Activated CD4-positive, alpha-beta T cell treated with anti-CD3 and anti-CD28 coated beads, Interleukin-2, Interleukin-4, amounts not matched to agents 100 ng/mL and 50 ng/mL, durations not matched to agents 16 hours and 8 hours (primary cell): Measurements from ENCODE around the gene MS4A6A.
A peak's percentile ranks its signal among the peaks of the same experiment; 100 is the strongest.
"Not testable (repeated sequence)": the region's sequence is repeated elsewhere in the genome, so short reads cannot be mapped to it uniquely, and the experiment has no call there.

ENCODE experiments used
- DNase-seq: peaks from one replicate; pipeline ENCODE4 v3.0.0-alpha.2; 2020; ENCODE audit warnings: low spot score

The MS4A6A gene, protein sequence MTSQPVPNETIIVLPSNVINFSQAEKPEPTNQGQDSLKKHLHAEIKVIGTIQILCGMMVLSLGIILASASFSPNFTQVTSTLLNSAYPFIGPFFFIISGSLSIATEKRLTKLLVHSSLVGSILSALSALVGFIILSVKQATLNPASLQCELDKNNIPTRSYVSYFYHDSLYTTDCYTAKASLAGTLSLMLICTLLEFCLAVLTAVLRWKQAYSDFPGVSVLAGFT

GRCh38 chr11:60182541-60183330 lies at the start of gene MS4A6A:
Gene MS4A6A, minus strand, starts transcription at chr11:60183083. Its CDS starts 1,356 bp downstream, at chr11:60181727.
- no peak for DNase-seq

GRCh38 chr11:60230681-60231080 lies 47.8 kb upstream of the MS4A6A start:
- DNase-seq, result no peak

DNA sequence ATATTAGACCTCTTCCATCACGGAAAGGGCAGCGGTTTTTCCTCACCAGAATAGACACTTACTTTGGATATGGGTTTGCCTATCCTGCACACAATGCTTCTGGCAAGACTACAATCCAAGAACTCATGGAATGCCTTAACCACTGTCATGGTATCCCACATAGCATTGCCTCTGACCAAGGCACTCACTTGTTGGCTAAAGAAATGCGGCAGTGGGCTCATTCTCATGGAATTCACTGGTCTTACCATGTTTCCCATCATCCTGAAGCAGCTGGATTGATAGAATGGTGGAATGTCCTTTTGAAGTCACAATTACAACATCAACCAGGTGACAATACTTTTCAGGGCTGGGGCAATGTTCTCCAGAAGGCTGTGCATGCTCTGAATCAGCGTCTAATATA lies 39.3 kb upstream of the MS4A6A start:
- DNase-seq, result no peak

GRCh38 chr11:60221692-60222091 lies 38.8 kb upstream of the MS4A6A start:
- DNase-seq, result no peak

- no peak for DNase-seq
Measured at GRCh38 chr11:60221181-60221580, 38.3 kb upstream of the MS4A6A start.

GRCh38 chr11:60214386-60214785 lies 31.5 kb upstream of the MS4A6A start:
- DNase-seq, result no peak

DNA sequence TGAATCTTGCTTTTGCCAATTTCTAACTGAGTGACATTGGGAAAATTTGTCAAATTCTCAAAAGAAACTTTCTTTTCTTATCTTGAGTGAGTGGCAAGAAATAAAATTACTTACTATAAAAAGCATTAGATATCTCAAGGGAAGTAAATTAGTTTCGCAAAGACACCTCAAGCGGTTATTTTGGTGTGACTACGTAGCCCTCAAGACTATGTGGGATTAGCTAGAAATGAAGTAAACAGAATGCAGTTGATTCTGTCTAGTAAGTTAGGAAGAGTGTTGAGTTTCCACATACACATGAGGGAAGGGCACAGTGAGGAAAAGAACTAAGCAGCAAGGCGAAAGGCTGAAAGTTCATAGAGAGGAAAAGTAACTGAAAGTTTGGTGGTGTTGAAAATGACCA lies 28.3 kb upstream of the MS4A6A start:
- DNase-seq, result no peak

DNA sequence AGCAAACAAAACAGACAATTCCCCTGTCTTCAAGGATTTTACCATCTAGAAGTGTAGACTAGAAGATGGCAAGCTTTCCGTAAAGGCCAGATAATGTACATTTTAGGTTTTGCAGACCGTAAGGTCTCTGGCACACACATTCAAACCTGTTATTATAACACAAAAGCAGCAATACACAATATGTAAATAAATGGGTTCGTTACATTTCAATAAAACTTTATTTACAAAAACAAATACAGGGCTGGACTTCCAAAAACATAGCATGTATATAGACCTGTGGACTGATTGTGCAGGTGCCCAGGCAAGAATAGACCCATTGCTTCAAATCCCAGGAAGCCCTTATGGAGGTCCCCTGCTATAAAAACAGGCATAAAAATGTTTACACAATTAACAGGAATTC lies 27.1 kb upstream of the MS4A6A start:
- DNase-seq, result no peak

DNA sequence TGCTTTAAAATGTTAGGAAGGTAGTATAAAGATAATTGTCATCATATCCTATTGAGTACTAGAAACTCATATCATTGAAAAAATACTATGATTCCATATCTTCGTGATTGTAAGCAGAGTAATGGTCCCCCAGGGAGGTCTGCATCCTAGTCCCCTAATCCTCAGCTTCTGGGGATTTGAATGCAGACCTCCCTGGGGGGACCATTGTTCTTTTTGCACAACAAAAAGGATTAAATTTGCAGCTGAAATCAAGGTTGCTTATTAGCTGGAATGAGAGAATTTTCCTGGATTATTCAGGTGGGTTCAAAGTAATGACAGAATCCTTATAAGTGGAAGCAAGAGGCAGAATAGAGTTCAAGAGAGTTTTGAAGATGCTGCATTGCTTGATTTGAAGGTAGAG lies 26.1 kb upstream of the MS4A6A start:
- DNase-seq, result no peak

DNA sequence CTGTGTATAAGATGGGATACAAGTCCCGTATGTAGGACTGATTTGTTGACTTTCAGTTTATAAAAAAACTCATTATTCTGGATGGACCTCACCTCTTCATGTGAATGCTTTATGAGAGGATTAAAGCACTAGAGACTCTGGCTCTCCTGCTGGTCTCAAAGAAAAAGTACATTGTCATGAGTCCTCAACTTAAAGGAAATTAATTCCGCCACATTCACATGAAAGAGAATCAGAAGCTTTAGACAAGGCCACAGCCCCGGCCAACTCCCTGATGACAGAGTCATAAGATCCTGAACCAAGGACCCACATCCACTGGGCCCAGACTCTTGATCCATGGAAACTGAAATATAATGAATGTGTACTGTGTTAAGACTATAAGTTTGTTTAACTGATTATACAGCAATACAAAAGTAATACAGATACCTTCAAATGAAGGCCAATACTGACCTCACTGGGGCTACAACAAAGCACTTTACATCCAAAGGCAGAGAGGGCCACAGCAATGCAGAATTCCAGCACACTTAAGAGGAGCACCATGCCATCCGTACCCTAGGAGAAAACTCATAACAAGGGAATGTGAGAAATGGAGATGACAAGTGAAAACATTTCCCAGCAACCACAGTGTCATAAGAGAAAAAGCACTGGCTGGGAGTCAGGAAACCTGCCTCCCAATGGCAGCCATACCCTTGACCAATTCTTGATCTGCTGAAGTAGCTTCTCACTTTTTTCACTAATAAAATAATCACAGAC lies 25.4 kb upstream of the MS4A6A start:
- no peak for DNase-seq

DNA sequence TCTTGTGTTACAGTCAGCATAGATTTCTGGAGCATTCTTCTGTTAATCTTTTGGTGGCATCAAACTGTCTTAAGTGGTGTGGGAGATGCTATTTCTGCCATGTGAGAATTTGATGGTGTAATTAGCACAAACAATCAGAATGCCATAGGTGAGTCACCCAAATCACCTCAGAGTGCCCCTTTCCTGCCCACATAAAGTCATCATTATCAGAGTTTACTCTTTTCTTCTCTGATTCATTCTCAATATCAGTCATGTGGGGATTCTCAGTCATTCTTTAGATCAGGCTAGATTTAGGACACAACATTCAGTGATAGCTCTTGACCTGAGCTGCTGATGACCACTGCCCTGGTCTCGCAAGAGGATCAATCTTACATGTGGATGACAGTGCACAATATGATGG lies 23.7 kb upstream of the MS4A6A start:
- peak; percentile 34 for DNase-seq

DNA sequence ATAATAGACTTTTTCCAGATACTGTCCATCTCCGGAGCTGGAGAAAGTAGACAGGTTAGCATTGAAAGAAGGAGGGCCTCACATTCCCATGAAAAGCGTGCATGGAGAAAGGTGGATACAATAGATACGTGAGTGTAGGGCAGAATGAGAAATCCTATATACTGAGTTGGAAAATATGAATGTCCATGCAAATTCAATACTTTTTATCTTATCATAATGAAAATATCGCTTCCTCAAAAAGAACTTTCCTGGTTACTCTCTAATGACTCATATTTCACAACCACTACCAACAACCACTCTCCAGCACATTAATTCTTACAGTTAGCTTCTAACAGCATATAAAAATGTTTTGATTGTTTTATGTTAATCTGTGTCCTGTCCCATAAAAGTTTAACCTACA lies 22.0 kb upstream of the MS4A6A start:
- DNase-seq, result no peak

DNA sequence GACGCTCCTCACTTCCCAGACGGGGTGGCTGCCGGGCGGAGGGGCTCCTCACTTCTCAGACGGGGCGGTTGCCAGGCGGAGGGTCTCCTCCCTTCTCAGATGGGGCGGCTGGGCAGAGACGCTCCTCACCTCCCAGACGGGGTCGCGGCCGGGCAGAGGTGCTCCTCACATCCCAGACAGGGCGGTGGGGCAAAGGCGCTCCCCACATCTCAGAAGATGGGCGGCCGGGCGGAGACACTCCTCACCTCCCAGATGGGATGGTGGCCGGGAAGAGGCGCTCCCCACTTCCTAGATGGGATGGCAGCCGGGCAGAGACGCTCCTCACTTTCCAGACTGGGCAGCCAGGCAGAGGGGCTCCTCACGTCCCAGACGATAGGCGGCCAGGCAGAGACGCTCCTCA lies 18.5 kb upstream of the MS4A6A start:
- not testable (repeated sequence) for DNase-seq

- DNase-seq, result no peak
Measured at GRCh38 chr11:60197442-60197841, 14.6 kb upstream of the MS4A6A start.

GRCh38 chr11:60195923-60196368 lies 13.1 kb upstream of the MS4A6A start:
- no peak for DNase-seq

- DNase-seq, result no peak
Measured at GRCh38 chr11:60194511-60194910, 11.6 kb upstream of the MS4A6A start.

- DNase-seq, result peak; percentile 74
Measured at GRCh38 chr11:60193687-60194433, 11.0 kb upstream of the MS4A6A start.

- DNase-seq, result not testable (repeated sequence)
Measured at GRCh38 chr11:60192564-60192963, 9.7 kb upstream of the MS4A6A start.

GRCh38 chr11:60188481-60188880 lies 5.6 kb upstream of the MS4A6A start:
- DNase-seq, result not testable (repeated sequence)

GRCh38 chr11:60186128-60186527 lies 3.2 kb upstream of the MS4A6A start:
- DNase-seq, result not testable (repeated sequence)

DNA sequence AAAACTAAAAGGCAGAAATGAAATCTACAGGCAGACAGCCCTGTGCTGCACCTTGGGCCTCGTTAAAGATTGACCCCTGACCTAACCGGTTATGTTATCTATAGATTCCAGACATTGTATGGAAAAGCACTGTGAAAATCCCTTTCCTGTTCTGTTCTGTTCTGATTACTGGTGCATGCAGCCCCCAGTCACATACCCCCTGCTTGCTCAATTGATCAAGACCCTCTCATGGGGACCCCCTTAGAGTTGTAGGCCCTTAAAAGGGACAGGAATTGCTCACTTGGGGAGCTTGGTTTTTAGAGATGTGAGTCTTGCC lies 2.6 kb upstream of the MS4A6A start:
- not testable (repeated sequence) for DNase-seq

GRCh38 chr11:60184824-60185511 lies 2.1 kb upstream of the MS4A6A start:
- DNase-seq, result no peak
